Measurements from ENCODE around the gene TNNT2.

- no peak for TF ChIP-seq POLR2A (IDR thresholded peaks at IDR 0.05; ENCODE audit: extremely low read depth, insufficient read length)
- no peak for TF ChIP-seq CTCF (IDR thresholded peaks at IDR 0.05; ENCODE audit: low read depth, low read length)
- TF ChIP-seq, protein P1, sequence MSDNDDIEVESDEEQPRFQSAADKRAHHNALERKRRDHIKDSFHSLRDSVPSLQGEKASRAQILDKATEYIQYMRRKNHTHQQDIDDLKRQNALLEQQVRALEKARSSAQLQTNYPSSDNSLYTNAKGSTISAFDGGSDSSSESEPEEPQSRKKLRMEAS (IDR thresholded peaks at IDR 0.05; ENCODE audit: low read depth, low read length): no peak
- no peak for TF ChIP-seq MYC (IDR thresholded peaks at IDR 0.05; ENCODE audit: low read depth, low read length)
These were observed 15.6 kb upstream of the TNNT2 start for GRCh38 chr1:201393076-201393475.

Measured in NB4 (cell line).